ENCODE results near the gene TNFRSF6B.
A peak's percentile ranks its signal among the peaks of the same experiment; 100 is the strongest.
"Not testable (repeated sequence)": the region's sequence is repeated elsewhere in the genome, so short reads cannot be mapped to it uniquely, and the experiment has no call there.

Gene TNFRSF6B

DNA sequence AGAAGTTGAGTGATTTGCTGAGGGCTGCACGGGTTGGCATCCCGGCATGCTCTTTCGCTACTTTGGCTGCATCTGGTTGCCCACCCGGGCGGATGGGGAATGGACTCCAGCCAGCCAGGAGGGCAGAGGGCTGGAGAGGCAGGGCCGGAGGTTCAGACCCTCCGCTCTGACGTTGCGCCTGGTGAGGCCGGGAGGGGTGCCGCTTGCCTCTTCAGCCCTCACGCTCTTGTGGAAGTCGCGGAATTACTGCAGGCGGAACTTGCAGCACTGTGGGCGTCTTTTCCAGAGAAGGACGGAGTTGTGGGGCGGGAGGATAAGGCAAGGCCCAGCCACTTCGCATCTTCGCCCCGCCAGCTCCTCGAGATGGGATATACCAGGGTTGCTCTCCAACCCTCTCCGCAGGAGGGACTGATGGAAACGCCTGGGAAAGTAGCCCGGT lies 37.7 kb upstream of the TNFRSF6B start:
- TF ChIP-seq, protein P1, sequence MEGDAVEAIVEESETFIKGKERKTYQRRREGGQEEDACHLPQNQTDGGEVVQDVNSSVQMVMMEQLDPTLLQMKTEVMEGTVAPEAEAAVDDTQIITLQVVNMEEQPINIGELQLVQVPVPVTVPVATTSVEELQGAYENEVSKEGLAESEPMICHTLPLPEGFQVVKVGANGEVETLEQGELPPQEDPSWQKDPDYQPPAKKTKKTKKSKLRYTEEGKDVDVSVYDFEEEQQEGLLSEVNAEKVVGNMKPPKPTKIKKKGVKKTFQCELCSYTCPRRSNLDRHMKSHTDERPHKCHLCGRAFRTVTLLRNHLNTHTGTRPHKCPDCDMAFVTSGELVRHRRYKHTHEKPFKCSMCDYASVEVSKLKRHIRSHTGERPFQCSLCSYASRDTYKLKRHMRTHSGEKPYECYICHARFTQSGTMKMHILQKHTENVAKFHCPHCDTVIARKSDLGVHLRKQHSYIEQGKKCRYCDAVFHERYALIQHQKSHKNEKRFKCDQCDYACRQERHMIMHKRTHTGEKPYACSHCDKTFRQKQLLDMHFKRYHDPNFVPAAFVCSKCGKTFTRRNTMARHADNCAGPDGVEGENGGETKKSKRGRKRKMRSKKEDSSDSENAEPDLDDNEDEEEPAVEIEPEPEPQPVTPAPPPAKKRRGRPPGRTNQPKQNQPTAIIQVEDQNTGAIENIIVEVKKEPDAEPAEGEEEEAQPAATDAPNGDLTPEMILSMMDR (IDR thresholded peaks at IDR 0.05; ENCODE audit: insufficient read depth, low read depth, low read length, missing control alignments): no peak
- H3K4me3 ChIP-seq (ENCODE audit: low read length): peak overlapping the region; percentile 93
- DNase-seq (ENCODE audit: low read depth): peak; percentile 35

GRCh38 chr20:63659370-63659769 lies 37.1 kb upstream of the TNFRSF6B start:
- peak overlapping the region; percentile 93 for H3K4me3 ChIP-seq (ENCODE audit: low read length)
- DNase-seq (ENCODE audit: low read depth): no peak
- TF ChIP-seq, protein P1 (IDR thresholded peaks at IDR 0.05; ENCODE audit: insufficient read depth, low read depth, low read length, missing control alignments): no peak

- DNase-seq (ENCODE audit: low read depth); H3K4me3 ChIP-seq (ENCODE audit: low read length): not testable (repeated sequence)
Measured at GRCh38 chr20:63660174-63660573, 36.3 kb upstream of the TNFRSF6B start.

- TF ChIP-seq, protein P1 (IDR thresholded peaks at IDR 0.05; ENCODE audit: insufficient read depth, low read depth, low read length, missing control alignments): no peak
- no peak for DNase-seq (ENCODE audit: low read depth)
- no peak overlapping the region for H3K4me3 ChIP-seq (ENCODE audit: low read length)
Measured at GRCh38 chr20:63660622-63661021, 35.8 kb upstream of the TNFRSF6B start.

DNA sequence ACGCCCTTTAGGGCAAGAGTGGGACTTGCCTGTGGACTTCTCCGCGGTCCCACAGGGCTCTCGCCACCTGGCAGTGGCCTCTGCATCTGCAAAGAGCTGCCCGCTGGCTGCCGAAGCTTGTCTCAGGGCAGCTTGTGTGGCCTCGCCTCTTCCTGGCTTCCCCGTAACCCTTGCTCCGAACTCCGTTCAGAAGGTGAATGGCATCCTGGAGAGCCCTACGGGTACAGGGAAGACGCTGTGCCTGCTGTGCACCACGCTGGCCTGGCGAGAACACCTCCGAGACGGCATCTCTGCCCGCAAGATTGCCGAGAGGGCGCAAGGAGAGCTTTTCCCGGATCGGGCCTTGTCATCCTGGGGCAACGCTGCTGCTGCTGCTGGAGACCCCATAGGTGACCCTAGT lies 35.3 kb upstream of the TNFRSF6B start:
- no peak overlapping the region for H3K4me3 ChIP-seq (ENCODE audit: low read length)
- TF ChIP-seq, protein P1 (IDR thresholded peaks at IDR 0.05; ENCODE audit: insufficient read depth, low read depth, low read length, missing control alignments): no peak
- DNase-seq (ENCODE audit: low read depth): no peak

GRCh38 chr20:63661959-63662812 lies 34.3 kb upstream of the TNFRSF6B start:
- DNase-seq (ENCODE audit: low read depth): no peak
- H3K4me3 ChIP-seq (ENCODE audit: low read length): no peak overlapping the region
- TF ChIP-seq, protein P1 (IDR thresholded peaks at IDR 0.05; ENCODE audit: insufficient read depth, low read depth, low read length, missing control alignments): no peak

DNA sequence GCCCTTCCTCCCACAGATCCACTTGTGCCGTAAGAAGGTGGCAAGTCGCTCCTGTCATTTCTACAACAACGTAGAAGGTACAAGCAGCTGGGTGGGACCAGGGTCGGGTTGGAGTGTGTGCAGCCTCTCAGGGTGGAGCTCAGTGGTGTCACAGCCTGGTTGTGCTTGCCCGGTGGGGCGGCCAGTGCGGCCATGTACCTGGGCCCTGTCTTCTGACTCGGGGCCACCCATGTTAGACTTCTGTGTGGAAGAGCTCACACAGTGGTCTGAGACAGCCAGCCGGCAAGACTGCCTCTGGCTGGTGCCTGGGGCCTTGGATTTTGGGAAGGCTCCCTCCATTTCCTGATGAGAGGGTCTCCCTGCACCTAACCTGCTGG lies 33.7 kb upstream of the TNFRSF6B start:
- no peak overlapping the region for H3K4me3 ChIP-seq (ENCODE audit: low read length)
- TF ChIP-seq, protein P1 (IDR thresholded peaks at IDR 0.05; ENCODE audit: insufficient read depth, low read depth, low read length, missing control alignments): no peak
- no peak for DNase-seq (ENCODE audit: low read depth)
